Brain microvascular endothelial cell (primary cell): ENCODE data around the gene RWDD3.

Source experiments
- DNase-seq: peaks from one replicate; pipeline ENCODE4 v3.0.0-alpha.2; 2020
- H3K27ac ChIP-seq: fragments of 250-450 bp; sonication (Bioruptor Pico); 2 replicates; pipeline ENCODE4 v1.5.1; 2020; ENCODE audit warnings: mild to moderate bottlenecking, moderate library complexity
- H3K27me3 ChIP-seq: fragments of 250-450 bp; sonication (Bioruptor Pico); replicated peaks from 2 replicates; pipeline ENCODE4 v1.5.1; 2020; ENCODE audit warnings: mild to moderate bottlenecking
- H3K36me3 ChIP-seq: fragments of 250-450 bp; sonication (Bioruptor Pico); replicated peaks from 2 replicates; pipeline ENCODE4 v1.5.1; 2020; ENCODE audit warnings: mild to moderate bottlenecking
- H3K4me3 ChIP-seq: 2 replicates; pipeline ENCODE4 v1.5.1; 2011; ENCODE audit warnings: low read depth, mild to moderate bottlenecking, control low read depth, low read length, moderate library complexity
- in situ Hi-C: cut with HindIII; loops from 2 replicates; pipeline ENCODE4 v1.10.0; 2017; ENCODE audit warnings: low sequenced_read_pairs, low pct_ligation_motif_present
- TF ChIP-seq, protein P1 (sequence below): IDR thresholded peaks from 2 replicates; pipeline ENCODE4 v1.5.1; 2011; ENCODE audit warnings: low read depth, mild to moderate bottlenecking, moderate library complexity, low read length, control low read depth, inconsistent platforms; ENCODE audit errors: missing control alignments

RWDD3 gene

DNA sequence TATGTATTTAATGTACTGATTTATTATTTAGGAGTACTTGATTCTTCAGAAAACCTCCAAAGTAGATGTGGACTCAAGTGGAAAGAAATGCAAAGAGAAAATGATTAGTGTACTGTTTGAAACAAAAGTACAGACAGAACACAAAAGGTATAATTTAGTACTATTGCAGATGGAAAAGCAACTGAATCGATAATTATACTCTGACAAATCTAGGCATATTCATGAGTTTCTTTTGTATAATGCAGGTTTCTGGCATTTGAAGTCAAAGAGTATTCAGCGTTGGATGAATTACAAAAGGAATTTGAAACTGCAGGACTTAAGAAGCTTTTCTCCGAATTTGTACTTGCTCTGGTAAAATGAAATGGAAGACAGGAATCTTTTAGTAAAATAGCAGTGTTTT is 12.5 kb downstream of the RWDD3 start:
- H3K27ac ChIP-seq, result no peak overlapping the region
- H3K27me3 ChIP-seq, result no peaks in the 10 kb centered on the region
- DNase-seq, result no peak
- H3K4me3 ChIP-seq, result no peak overlapping the region
- TF ChIP-seq, protein P1, sequence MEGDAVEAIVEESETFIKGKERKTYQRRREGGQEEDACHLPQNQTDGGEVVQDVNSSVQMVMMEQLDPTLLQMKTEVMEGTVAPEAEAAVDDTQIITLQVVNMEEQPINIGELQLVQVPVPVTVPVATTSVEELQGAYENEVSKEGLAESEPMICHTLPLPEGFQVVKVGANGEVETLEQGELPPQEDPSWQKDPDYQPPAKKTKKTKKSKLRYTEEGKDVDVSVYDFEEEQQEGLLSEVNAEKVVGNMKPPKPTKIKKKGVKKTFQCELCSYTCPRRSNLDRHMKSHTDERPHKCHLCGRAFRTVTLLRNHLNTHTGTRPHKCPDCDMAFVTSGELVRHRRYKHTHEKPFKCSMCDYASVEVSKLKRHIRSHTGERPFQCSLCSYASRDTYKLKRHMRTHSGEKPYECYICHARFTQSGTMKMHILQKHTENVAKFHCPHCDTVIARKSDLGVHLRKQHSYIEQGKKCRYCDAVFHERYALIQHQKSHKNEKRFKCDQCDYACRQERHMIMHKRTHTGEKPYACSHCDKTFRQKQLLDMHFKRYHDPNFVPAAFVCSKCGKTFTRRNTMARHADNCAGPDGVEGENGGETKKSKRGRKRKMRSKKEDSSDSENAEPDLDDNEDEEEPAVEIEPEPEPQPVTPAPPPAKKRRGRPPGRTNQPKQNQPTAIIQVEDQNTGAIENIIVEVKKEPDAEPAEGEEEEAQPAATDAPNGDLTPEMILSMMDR, result no peak
- peaks cover 8% of the 10 kb centered on the region for H3K36me3 ChIP-seq
- in situ Hi-C loops, result loop anchor here (25.0 kb wide), 1 partner anchor 159 kb away; no protein-coding TSS in a partner anchor

DNA sequence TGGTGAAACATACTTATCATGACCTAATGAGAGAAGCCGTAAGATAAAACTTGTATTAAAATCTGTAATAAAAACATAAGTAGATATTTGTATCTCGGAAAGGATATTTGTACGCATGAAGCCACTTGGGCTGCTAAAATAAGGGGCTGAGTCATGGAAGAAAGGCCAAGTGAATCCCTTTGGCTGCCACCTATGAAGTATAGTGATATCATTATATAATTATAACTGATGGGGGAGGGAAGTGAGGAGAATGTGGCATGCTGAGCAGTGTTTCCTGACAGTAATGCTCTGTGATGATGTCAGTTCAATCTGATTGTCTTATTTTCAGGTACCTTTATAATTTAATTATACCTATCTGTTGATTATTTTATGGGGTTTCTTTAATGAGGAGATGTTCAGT is 13.6 kb downstream of the RWDD3 start:
- H3K27ac ChIP-seq, result no peak overlapping the region
- TF ChIP-seq, protein P1, result no peak
- in situ Hi-C loops, result loop anchor here (25.0 kb wide), 1 partner anchor 160 kb away; no protein-coding TSS in a partner anchor

DNA sequence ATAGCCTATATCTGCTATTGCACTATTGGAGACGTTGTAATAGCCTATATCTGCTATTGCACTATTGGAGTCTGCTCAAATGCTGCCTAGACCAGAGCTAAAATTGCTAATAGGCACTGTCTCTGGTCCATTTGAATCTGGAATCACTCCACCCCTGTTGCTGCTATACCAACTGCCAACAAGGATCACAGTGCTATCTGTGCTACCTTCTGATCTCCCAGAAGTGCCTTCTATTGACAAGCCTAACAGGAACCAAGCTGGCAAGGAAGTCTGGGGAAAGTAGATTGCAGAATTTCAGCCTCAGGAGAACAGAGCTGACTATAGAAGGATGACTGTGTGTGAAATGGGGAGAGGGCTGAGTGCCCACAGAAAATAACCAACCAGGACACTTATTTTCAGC is 15.9 kb downstream of the RWDD3 start:
- in situ Hi-C loops, result loop anchor here (25.0 kb wide), 1 partner anchor 163 kb away; no protein-coding TSS in a partner anchor
- Histone ChIP-seq H3K27ac (no peak overlapping the region), H3K36me3 (no peaks in the 10 kb centered on the region), H3K27me3 (no peaks in the 10 kb centered on the region), H3K4me3 (no peak overlapping the region)
- TF ChIP-seq, protein P1, result no peak
- DNase-seq, result no peak

More for the DNA sequence above, 13.6 kb downstream of the RWDD3 start:
- no peak overlapping the region for H3K4me3 ChIP-seq
- DNase-seq, result no peak
- no peaks in the 10 kb centered on the region for H3K27me3 ChIP-seq
- peaks cover 5% of the 10 kb centered on the region for H3K36me3 ChIP-seq

DNA sequence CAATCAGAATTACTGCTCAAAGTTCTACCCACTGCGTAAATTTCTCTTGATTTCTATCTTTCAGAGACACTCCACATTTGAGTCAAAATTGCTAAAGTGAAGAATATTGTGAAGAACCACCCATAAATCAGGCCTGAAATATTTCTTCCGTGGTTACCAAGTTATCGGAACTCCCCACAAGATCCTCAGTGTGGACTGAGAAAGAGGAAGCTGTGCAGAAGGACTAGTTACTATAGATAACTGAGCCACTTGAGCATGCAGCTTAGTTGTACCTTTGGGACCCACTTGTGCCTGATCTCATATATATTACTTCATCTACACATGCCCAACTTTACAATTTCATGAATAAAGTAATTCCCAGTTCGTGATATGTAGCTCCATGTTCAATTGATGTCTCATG is 18.4 kb downstream of the RWDD3 start:
- TF ChIP-seq, protein P1, result no peak
- no peak overlapping the region for H3K4me3 ChIP-seq
- H3K36me3 ChIP-seq, result no peaks in the 10 kb centered on the region
- no peak overlapping the region for H3K27ac ChIP-seq
- H3K27me3 ChIP-seq, result no peaks in the 10 kb centered on the region
- in situ Hi-C loops, result no loop called here
- no peak for DNase-seq

DNA sequence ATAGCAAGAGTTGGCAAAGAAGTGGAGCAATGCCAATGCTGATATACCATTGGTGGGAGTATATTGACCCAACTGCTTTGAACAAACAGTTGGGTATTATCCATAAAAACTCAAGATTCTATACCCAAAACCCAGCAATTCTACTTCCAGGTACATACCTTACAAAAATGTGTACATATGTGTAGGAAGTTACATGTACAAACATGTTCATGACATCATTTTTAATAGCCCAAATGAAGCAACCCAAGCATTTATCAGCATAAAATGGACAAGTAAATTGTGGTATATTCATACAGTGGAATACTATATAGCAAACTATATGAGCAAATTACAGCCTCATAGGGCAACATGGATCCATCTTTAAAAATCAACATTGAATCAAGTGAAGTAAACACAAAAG is 20.9 kb downstream of the RWDD3 start:
- H3K27me3 ChIP-seq, result no peaks in the 10 kb centered on the region
- H3K4me3 ChIP-seq, result no peak overlapping the region
- TF ChIP-seq, protein P1, result no peak
- in situ Hi-C loops, result no loop called here
- H3K27ac ChIP-seq, result no peak overlapping the region
- no peak for DNase-seq
- H3K36me3 ChIP-seq, result no peaks in the 10 kb centered on the region

DNA sequence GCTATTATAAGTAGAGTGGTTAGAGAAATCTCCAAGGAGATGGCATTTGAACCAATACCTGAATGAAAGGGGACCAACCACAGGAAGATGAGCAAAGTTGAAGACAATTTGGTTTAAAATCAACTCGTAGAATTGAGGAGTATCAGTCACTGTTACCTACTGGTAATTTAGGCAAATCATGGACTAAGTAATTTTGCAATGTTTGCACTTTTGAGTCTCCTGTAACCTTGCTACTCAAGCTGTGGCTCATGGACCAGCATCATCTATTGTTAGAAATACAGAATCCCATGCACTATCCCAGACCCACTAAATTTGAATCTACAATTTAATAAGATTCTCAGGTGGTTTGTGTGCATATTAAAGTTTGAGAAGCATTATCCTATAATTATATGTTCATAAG is 21.8 kb downstream of the RWDD3 start:
- H3K4me3 ChIP-seq, result no peak overlapping the region
- in situ Hi-C loops, result no loop called here
- H3K27me3 ChIP-seq, result no peaks in the 10 kb centered on the region
- H3K27ac ChIP-seq, result no peak overlapping the region
- no peaks in the 10 kb centered on the region for H3K36me3 ChIP-seq
- no peak for DNase-seq
- TF ChIP-seq, protein P1, result no peak
